IPS-NIHi7 (cell line): Measurements from ENCODE around the gene CCDC167.
A peak's percentile ranks its signal among the peaks of the same experiment; 100 is the strongest.

Source experiments
- DNase-seq: peaks from one replicate; pipeline ENCODE4 v3.0.0; 2012; ENCODE audit warnings: mixed read lengths; ENCODE audit errors: extremely low spot score

The CCDC167 gene

DNA sequence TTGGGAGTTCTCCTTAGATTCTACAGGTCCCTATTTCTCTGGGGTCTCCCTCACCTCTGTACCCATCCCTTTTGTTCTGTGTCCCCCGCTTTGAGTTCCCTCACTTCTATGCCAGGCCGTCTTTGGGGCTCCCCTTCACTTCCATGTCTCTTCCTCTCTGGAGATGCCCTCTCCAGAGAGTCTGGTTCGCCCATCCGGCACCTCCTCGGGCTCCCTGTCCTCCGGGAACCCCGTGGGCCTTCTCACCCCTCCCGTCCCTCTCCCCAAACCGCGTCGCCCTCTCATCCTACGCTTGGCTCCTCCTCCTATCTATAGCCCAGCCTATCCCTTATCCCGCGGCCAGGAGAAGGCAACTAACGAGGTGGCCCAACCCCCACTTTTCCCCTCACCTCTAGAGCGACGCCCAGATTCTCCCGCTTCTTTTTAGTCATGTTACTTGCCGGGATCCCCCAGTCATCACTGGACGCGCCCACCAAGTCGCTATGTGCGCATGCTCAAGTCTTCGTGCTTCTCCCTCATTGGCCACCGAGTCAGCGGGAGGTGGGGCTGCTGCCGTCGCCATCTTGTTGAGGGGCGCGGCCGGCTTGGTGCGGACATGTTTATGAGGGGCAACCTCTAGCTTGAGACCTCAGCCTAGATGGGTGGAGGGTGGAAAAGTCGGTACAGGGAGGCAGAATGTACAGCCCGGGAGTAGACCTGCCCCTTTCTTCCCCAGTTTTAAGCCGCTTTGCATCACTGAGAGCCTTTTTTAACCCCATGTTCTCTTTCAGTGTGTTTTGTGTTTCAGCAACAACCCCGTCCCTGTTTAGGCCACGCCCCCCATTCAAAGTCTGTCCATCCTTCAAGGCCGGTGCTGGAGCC is at the start of gene CCDC167:
Gene CCDC167, minus strand, starts transcription at position 461 of the 861 bp plus-strand sequence. Its CDS starts 30 bp downstream, at position 431.
- DNase-seq = peak; percentile 97

DNA sequence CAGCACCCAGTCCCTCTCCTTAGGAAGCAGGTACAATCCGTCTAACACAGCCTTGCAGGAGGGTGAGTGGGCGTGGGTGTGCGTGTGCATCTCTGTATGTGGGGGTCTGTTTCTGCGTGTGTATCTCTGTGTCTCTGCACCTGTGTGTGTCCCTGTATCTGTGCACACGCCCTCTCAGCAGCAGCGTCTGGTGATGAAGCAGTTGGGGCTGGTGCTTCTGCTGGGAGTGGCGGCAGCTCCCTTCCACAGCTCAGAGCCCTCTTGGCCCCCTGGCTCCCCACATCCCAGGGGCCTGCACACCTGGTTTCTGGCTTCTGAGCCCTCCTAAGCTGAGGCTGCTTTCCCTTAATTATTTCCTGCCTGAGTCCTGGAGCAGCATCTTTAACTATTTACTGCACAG is 49.5 kb upstream of the CCDC167 start:
- no peak for DNase-seq

DNA sequence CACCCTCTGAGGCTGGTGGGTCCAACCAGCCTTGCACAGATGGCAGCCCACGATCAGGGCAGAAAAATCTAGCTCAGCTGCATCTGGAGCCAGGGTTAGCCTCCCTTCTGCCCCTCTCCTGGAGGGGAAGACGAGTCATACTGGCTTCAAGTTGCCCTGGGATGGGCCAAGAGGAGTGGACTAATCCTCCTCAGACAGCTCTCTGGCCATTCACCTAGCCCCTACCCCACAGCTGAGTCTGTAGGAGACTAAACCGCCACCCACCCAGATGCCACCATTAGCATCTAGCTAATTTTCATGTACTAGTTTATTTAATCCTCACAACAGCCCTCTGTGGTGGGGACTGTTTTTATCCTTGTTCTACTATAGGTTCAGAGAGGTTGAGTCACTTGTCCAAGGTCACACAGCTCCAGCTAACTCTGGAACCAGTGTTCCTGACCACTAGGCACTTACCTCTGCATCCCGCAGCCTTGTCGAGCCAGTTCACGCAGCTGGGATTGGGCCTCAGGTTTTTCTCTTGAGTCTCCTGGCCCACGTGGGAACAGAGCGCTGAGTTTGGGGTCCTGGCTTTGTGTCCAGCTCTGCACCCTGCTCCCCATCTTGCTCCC is 48.5 kb upstream of the CCDC167 start:
- DNase-seq = no peak

DNA sequence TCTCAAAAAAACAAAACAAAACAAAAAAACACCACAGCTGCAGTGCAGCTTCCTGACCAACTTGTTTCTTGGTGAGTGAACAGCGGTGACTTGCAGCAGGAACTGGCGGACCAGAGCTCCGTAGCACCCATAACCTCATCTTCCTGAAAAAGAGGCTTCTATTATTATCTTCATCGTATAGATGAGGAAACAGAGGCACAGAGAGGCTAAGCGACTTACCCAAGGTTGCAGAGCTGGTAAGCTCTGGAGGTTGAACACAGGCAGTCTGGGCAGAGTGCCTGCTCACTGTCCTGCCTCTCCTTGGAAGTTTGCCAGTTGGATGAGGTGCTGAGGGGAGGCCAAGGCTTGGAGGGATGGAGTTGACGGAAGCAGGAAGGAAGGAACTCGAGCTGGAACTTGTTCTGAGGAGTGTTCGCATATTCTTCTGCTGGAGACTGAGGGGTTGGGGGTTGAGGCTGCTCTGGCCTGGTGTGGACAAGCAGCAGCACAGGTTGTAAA is 47.9 kb upstream of the CCDC167 start:
- no peak for DNase-seq

DNA sequence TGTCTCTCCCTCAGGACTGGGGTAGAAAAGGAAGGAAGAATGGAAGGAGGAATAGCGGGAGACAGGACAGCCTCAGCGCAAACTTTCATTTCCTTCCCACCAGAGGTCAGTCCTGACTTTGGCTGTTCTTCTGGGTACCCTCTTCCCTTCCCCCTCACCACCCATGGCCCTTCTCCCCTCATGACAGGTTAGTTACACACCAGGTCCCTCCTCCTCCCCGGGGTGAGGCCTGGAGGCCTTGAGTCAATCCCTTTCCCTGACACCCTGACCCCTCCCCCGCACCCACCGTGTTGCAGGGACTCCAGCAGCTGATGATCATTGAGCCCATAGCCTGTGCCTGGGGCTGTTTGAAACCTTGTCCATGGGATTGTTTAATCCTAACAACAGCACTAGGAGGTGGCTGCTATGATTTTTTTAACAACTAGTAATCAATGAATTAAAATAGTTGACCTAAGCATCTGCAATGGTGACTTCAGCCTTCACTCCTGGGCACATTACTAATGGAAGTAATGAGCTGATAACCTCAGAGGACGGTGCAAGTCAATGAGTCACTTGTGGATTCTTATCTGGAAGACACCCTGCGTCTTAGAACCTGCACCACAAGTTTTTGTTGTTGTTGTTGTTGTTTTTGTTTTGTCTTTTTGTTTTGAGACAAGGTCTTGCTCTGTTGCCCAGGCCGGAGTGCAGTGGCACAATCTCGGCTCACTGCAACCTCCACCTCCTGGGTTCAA is 46.6 kb upstream of the CCDC167 start:
- DNase-seq = peak; percentile 47

DNA sequence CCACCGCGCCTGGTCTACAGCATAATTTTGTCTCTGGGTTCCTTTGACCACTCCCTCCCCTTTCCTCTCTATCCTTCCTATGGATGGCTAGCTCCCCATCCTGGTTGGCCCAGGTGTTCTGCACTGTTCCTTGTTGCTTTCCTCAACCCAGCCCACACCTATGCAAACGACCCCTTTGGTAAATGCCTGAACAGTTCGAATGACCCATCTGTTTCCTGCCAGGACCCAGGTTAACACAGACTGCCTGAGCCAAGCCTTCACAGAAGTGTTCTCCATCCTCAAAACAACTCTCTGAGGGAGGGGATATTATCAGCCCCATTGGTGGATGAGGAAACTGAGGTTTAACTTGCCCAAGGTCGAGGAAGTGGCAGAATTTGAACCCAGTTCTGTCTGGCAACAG is 44.8 kb upstream of the CCDC167 start:
- no peak for DNase-seq

DNA sequence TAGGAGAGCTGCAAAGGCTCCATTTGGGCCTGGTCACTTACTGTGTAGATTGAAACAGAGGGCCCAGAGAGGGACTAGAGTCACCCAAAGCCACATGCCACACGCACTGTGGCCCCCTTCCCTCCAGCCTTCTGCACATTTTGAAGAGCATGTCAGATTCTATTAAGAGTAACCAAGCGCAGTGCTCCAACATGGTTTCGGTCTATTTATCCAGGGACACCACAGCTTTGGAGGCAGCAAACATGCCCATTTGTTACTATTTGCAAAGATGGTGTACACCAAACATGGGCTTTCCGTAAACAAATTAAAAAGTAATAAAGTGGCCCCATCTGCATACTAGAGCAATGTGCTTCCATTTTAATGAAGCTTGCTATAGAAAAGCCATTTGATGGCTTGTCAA is 43.7 kb upstream of the CCDC167 start:
- no peak for DNase-seq

DNA sequence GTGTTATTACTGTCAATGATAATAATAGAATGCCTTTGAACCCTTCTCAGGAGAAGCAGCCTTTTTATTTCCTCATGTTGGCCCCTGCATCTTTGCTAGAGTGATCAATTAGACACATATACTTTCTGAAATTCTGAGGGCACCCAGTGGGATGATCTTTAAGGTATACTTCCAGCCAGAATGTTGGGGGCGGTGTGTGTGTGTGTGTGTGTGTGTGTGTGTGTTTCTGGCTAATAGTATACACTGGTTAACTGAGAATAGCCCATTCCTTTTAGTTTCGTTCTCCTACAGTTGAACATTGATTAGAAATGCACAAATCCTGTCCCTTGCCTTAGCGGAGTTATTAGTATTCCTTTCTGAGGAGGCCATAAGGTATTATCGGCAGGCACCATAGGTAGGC is 41.7 kb upstream of the CCDC167 start:
- DNase-seq = no peak

DNA sequence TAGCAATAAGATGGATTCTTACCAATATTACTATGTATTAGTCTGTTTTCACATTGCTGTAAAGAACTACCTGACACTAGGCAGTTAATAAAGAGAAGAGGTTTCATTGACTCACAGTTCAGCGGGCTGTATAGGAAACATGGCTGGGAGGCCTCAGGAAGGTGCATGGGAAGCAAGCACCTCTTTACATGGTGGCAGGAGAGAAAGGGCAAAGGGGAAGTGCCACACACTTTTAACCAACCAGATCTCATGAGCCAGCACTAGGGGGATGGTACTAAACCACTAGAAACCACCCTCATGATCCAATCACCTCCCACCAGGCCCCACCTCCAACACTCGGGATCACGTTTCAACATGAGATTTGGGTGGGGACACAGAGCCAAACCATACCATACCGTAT is 40.7 kb upstream of the CCDC167 start:
- no peak for DNase-seq

DNA sequence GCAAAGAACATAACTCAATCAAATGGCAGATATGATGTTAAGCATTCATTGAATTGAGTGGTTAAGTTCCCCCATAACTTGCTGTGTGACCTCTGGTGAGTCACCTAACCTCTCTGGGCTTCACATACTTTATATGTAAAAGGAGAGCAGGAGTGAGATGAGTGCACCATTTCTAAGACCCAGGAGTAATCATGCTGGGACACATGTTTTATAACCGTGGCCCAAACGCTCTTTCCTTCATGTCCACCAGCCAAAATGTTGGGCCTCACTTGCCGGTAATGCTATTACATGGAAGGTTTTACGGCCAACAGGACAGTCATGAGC is 40.3 kb upstream of the CCDC167 start:
- no peak for DNase-seq

DNA sequence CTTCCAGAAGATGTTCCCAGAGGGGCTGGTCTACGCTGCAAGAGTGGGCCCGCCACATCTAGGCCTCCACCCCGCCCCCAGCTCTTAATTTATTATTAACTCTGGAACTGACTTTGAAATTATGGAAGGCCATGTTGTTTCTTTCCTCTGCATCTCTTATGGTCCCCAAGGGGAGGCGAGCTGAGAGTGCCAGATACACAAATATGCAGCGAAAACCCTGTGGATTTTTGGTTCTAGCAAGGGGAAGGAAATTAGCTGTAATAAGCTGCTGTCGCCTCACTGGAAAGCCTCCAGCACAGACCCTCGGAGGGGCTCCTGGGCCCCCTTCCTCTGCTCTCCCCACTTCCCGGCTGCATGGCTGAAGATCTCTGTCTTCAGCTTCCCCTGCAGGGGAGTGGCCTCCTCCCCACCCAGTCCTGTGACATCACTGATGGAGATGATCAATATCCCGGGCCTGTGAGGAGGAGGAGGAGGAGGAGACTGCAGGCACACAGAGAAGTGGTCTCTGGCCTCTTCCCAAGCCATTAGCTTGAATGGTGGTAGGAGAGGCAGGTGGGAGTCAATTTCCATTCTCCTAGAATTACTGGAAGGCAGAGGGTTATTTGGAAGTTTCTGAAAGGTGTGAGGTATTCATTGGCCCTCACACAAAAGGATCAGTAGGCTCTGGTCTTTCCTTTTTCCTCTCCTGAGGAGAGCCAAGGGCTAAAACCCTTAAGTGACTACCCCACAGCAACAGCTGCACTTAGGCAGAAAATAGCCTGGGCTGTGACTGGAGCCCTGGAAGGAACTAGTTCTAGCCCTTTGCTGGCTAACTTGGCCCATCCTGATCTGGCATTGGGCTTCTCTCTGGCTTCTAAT is 39.7 kb upstream of the CCDC167 start:
- no peak for DNase-seq

DNA sequence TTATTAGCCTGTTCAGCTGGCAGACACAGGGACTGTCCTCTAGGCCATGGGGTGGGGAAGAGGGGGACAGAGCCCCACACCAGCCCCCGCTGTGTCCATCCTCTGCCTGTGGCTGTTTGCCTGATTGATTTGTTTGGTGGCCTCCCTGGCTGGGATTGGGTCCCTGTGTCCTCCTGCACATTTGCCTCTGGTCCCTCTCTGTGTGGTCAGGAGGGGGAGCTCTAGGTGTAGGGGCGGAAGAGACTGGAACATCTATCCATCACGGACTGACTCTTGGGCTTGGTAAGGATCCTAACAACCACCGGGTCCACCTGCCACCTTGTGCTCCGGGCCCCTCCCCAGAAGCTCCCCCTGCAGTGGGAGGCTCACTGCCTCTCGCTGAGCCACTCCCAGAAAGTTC is 38.4 kb upstream of the CCDC167 start:
- DNase-seq = peak; percentile 70

DNA sequence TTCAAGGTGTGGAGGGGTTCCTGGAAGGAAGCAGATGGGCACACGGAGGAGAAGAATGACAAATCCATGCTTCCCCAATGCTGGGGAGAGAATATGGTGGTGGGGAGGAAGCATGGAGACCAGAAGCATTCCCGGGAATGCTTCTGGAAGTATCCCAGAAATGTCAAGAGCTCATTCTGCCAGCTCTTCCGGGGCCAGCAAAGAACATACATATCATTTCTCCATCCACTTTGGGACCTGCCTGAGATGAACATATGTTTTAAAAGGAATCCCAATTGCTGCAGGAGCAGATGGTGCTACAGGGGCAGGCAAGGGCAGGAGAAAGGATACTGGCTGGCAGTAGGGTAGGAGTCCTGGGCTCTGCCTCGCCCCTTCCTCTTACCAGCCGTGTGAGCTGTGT is 37.9 kb upstream of the CCDC167 start:
- DNase-seq = no peak

DNA sequence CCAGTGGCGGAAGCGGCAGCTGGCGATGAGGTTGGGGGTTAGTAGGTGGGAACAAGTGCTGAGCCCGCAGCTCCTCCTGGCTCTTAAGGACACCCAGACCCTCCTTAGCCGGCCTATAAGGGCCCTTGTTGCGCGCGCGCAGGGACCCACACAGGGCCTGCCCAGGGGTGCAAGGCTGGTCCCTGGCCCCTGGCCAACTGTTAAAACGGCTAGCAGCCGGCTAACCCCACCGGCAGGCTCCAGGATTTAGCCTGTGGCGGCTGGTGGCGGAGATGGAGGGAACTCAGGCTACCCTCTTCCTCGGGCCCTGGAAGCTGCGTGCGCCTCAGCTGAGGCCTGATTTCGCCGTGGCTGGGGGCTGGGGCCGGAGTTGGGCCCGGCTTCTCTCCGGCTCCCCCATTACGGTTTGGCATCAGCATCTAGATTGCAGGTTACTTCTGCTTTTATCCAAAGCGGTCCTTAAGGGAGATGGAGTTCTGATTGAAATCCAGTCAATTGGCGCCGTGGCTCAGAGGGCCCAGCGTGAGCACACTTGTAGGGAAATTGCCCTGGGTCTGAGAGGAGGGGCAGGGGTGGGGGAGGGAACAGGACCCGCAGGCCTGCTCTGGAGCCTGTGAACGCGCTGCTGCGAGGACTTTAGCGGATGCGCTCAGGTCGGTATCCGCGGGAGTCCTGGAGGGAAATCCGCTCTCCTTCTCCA is 36.9 kb upstream of the CCDC167 start:
- peak; percentile 58 for DNase-seq

DNA sequence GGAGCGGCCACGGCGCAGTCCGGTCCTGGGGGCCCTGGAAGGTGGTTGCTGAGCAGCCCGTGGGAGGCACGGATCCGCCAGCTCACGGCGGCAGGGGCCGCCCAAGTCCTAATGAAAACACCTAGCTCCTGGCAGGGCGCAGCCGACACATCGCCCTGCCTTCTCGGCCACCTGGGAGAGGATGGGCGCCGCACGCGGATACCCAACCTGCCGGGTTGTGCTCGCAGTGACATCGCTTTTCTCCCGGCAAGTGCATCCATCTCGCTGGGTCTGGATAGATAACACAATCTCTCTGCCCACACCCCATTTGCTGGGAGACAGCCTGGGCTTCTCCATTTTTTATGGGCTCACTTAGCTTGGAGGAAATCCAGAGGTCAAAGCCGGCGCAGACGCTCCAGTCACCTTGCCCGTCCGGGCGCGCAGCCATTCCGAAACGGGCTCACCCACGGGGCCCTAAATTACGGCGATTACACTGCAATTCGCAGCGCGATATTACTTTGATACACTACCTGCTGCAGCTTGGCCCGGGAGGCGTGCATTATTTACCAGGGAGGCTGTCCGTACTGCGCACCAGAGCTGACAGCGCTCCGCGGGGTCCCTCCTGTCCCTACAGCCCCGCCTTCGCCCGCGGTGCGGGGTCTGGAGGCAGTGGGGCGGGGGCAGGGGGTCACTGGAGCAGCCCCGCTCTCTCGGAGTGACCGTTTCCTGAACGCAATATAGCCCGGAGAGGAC is 36.2 kb upstream of the CCDC167 start:
- DNase-seq = peak; percentile 51

DNA sequence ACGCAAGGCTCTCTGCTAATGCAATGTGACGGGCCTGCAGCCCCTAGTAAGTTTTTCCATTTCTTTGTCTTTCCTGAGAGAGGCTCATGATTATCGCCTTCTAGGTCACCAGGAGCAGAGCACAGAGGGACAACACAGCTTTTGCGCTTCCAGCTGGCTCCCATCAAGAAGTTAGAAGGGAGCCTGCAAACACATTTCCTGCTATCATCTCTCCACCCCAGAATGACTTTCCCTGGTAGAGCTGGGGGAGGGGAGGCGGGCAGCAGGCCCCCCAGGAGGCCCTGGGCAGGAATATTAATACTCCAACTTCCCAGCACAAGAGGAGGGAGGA is 35.7 kb upstream of the CCDC167 start:
- DNase-seq = peak; percentile 25

DNA sequence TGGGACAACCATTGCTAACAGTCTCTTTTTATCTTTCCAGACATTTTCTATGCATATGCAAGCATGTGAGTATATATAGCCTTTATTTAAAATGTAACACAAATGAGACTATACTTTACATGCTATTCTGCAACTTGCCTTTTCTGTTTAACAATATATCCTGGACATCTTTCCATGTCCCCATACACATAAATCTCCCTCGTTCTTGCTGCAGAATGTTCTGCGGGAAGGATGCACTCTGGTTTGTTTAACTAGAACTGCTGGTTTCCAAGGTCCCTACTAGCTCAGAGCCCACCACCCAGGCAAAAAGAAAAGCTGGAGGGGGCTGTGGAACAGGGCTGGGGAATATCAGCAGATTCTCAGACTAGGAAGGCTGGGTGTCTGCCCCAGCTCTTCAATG is 35.2 kb upstream of the CCDC167 start:
- no peak for DNase-seq

DNA sequence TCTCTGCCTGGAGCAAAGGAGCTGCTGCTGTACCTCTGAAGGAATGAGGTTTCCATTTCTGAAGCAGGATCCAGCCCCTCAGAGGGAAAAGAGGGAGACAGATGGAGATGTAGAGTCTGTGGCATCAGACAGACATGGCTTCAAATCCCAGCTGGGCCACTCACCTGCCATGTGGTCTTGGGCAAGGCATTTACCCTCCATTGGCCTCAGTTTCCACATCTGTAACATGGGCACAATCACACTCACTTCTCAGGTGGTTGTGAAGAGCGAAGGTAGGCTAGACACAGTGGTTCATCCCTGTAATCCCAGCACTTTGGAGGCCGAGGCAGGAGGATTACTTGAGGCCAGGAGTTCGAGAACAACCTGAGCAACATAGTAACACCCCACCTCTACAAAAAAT is 32.4 kb upstream of the CCDC167 start:
- DNase-seq = no peak

DNA sequence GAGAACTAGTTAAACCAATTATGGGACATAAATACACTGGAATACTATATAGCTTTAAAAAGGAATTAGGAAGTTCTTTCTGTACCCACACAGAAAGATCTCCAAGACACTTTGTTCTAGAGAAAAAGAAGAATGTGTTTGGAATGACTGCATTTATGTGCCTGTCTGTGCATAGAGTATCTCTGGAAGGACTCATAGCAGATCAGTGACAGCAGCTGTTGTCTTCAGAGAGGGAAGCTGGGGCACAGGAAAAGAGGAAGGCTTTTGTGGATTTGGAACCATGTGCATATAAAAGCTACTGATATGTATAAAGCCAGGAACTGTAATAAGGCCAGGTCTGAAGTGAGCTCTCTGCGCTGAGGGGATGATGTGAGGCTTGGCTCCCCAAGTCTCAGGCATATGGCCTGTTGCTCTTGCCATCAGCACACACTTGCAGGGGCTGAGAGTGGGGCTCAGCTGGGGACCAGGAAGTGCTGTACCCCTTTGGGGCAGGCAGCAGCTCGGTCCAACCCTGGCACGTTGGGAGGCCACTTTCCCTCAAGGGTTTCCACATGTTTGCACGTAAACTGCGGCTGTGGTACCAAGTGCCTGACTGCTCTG is 31.8 kb upstream of the CCDC167 start:
- DNase-seq = no peak

DNA sequence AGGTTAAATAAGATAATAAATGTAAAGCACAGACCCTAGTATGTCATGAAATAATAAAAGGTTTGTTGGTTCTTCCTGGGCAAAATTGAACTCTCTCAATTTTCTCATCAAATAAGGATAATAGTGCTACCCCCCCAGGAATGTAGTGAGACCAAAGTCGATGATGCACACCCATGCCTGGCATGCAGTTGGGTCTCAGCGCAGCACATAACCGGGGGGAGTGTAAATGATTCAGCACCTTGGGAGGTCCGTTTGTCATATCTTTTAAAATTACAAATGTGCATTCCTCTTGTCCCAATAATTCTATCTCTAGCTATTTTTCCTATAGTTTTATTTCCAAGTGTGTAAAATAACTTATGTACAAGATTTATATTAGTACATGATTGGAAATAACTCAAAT is 31.3 kb upstream of the CCDC167 start:
- no peak for DNase-seq
